H1 (cell line): ENCODE measurements around the gene SLC22A23. TPM values are rescaled to one million over a fixed set of nuclear protein-coding genes. Genes with fewer than 3 reads are reported as not detected.

ENCODE experiments used
- CTCF ChIA-PET: fragments of 300-600 bp; sonication (Branson Sonifier 250); formaldehyde crosslinking; loops from one replicate; lab custom pipeline; 2021; ENCODE audit not compliant: partially characterized antibody; lab: Charles Lee
- POLR2A ChIA-PET: fragments of 300-600 bp; sonication (Branson Sonifier 250); formaldehyde crosslinking; loops from one replicate; lab custom pipeline; 2021; ENCODE audit warnings: inconsistent platforms; ENCODE audit not compliant: partially characterized antibody; lab: Charles Lee
- DNase-seq, 2 experiments: peaks; one replicate each; pipeline versions ENCODE4 v3.0.0 to v3.0.0-alpha.2; 2010 to 2022; ENCODE audit warnings: low spot score in 2 of 2, low read depth in 1 of 2, mixed read lengths in 1 of 2
- FAIRE-seq: peaks from 2 replicates; lab custom pipeline; 2011; peaks lifted over from hg19 to GRCh38; lab: Jason Lieb, UNC
- H2AFZ ChIP-seq: 2 replicates; pipeline ENCODE4 v1.8.1; 2012; ENCODE audit warnings: low read length, inconsistent platforms
- H2AK5ac ChIP-seq: 2 replicates; pipeline ENCODE4 v1.6.1; 2013; ENCODE audit warnings: low read depth, low read length
- H2BK120ac ChIP-seq: replicated peaks from 2 replicates; pipeline ENCODE3; 2013; ENCODE audit warnings: low read depth, low read length, inconsistent platforms
- H2BK12ac ChIP-seq: 2 replicates; pipeline ENCODE4 v1.6.1; 2013; ENCODE audit warnings: low read depth, low read length
- H2BK15ac ChIP-seq: 2 replicates; pipeline ENCODE4 v1.6.1; 2013; ENCODE audit warnings: low read length
- H2BK20ac ChIP-seq: 2 replicates; pipeline ENCODE4 v1.6.1; 2013; ENCODE audit warnings: low read length
- H2BK5ac ChIP-seq: 2 replicates; pipeline ENCODE4 v1.6.1; 2013; ENCODE audit warnings: low read depth, low read length
- H3K14ac ChIP-seq: 2 replicates; pipeline ENCODE4 v1.6.1; 2013; ENCODE audit warnings: inconsistent platforms; ENCODE audit not compliant: insufficient read length
- H3K18ac ChIP-seq: 2 replicates; pipeline ENCODE4 v1.6.1; 2013; ENCODE audit warnings: low read length; ENCODE audit errors: extremely low read depth
- H3K23ac ChIP-seq: 2 replicates; pipeline ENCODE4 v1.6.1; 2013; ENCODE audit warnings: inconsistent platforms; ENCODE audit not compliant: insufficient read length
- H3K23me2 ChIP-seq: 2 replicates; pipeline ENCODE4 v1.6.1; 2013; ENCODE audit warnings: low read depth, low read length
- H3K27ac ChIP-seq: 2 replicates; pipeline ENCODE4 v1.6.1; 2011; ENCODE audit warnings: low read depth, low read length, inconsistent platforms
- H3K27me3 ChIP-seq, 4 experiments: replicated peaks in 1 of 4; 1 replicate in 1 of 4; 2 replicates in 3 of 4; pipeline versions ENCODE4 v1.6.1 to v1.8.1; 2011 to 2013; ENCODE audit warnings: low read length in 3 of 4, mild to moderate bottlenecking in 3 of 4, inconsistent platforms in 2 of 4, mixed read lengths in 2 of 4, moderate library complexity in 1 of 4; ENCODE audit not compliant: control insufficient read depth in 3 of 4, insufficient read depth in 3 of 4; ENCODE audit errors: extremely low read depth in 1 of 4
- H3K36me3 ChIP-seq, 4 experiments: 2 replicates each; pipeline versions ENCODE4 v1.6.1 to v1.8.1; 2011 to 2013; ENCODE audit warnings: mild to moderate bottlenecking in 4 of 4, low read length in 3 of 4, moderate library complexity in 2 of 4, control low read depth in 1 of 4, inconsistent platforms in 1 of 4; ENCODE audit not compliant: insufficient read depth in 4 of 4, control insufficient read depth in 2 of 4
- H3K4ac ChIP-seq: replicated peaks from 2 replicates; pipeline ENCODE3; 2013; ENCODE audit warnings: low read length, low read depth, mixed read lengths, inconsistent platforms; ENCODE audit not compliant: insufficient read length
- H3K4me1 ChIP-seq, 4 experiments: replicated peaks in 1 of 4; 1 replicate in 1 of 4; 2 replicates in 3 of 4; pipeline versions ENCODE4 v1.6.1 to v1.8.1; 2011 to 2013; ENCODE audit warnings: low read length in 3 of 4, inconsistent platforms in 2 of 4, mixed read lengths in 1 of 4; ENCODE audit not compliant: insufficient read depth in 4 of 4, control insufficient read depth in 3 of 4
- H3K4me2 ChIP-seq, 2 experiments: 2 replicates each; pipeline versions ENCODE4 v1.6.1 to v1.8.1; 2011 to 2013; ENCODE audit warnings: low read depth in 2 of 2, low read length in 2 of 2, control low read depth in 1 of 2, inconsistent platforms in 1 of 2, mild to moderate bottlenecking in 1 of 2; ENCODE audit not compliant: insufficient read depth in 1 of 2
- H3K4me3 ChIP-seq, 4 experiments: fragments of 200-600, 300-600 bp in 1 of 4; sonication (generic), shearing (Covaris generic), sonication (Bioruptor Twin) in 1 of 4; 2 replicates each; pipeline versions ENCODE4 v1.5.1 to v1.8.1; 2011 to 2016; ENCODE audit warnings: low read length in 4 of 4, low read depth in 3 of 4, control low read depth in 2 of 4, inconsistent platforms in 2 of 4, mild to moderate bottlenecking in 2 of 4, mixed read lengths in 1 of 4, moderate library complexity in 1 of 4; ENCODE audit not compliant: insufficient read depth in 2 of 4; ENCODE audit errors: extremely low read depth in 1 of 4
- H3K56ac ChIP-seq: replicated peaks from 2 replicates; pipeline ENCODE3; 2013; ENCODE audit warnings: low read depth, mild to moderate bottlenecking, mixed read lengths, low read length, inconsistent platforms; ENCODE audit not compliant: insufficient read length
- H3K79me1 ChIP-seq: 2 replicates; pipeline ENCODE4 v1.6.1; 2013; ENCODE audit warnings: low read depth, low read length, control low read depth
- H3K79me2 ChIP-seq, 2 experiments: 2 replicates each; pipeline versions ENCODE4 v1.6.1 to v1.8.1; 2012 to 2013; ENCODE audit warnings: low read length in 2 of 2, mild to moderate bottlenecking in 2 of 2, inconsistent platforms in 1 of 2; ENCODE audit not compliant: insufficient read depth in 2 of 2, control insufficient read depth in 1 of 2
- H3K9ac ChIP-seq, 4 experiments: replicated peaks in 1 of 4; 1 replicate in 1 of 4; 2 replicates in 3 of 4; pipeline versions ENCODE4 v1.6.1 to v1.8.1; 2011 to 2013; ENCODE audit warnings: low read depth in 3 of 4, low read length in 3 of 4, control low read depth in 2 of 4, mild to moderate bottlenecking in 2 of 4, moderate library complexity in 2 of 4, inconsistent platforms in 1 of 4; ENCODE audit errors: extremely low read depth in 1 of 4
- H3K9me3 ChIP-seq, 2 experiments: 2 replicates each; pipeline versions ENCODE4 v1.6.1 to v1.8.1; 2012 to 2013; ENCODE audit warnings: mild to moderate bottlenecking in 2 of 2, moderate library complexity in 2 of 2, control low read depth in 1 of 2, inconsistent platforms in 1 of 2, low read depth in 1 of 2, low read length in 1 of 2, mixed read lengths in 1 of 2; ENCODE audit not compliant: insufficient read depth in 2 of 2
- H4K20me1 ChIP-seq, 2 experiments: replicated peaks in 1 of 2; 2 replicates each; pipeline versions ENCODE3 to v1.8.1; 2011 to 2013; ENCODE audit warnings: inconsistent platforms in 2 of 2, low read length in 2 of 2, mild to moderate bottlenecking in 1 of 2; ENCODE audit not compliant: insufficient read depth in 2 of 2, control insufficient read depth in 1 of 2
- H4K5ac ChIP-seq: 2 replicates; pipeline ENCODE4 v1.6.1; 2013; ENCODE audit warnings: low read length, low read depth, mixed read lengths, inconsistent platforms; ENCODE audit not compliant: insufficient read length
- H4K8ac ChIP-seq: 2 replicates; pipeline ENCODE4 v1.8.0; 2013; ENCODE audit warnings: mild to moderate bottlenecking, moderate library complexity, low read length, inconsistent platforms; ENCODE audit not compliant: insufficient read depth; ENCODE audit errors: extremely low read depth
- H4K91ac ChIP-seq: replicated peaks from 2 replicates; pipeline ENCODE3; 2013; ENCODE audit warnings: low read length, mixed read lengths, inconsistent platforms; ENCODE audit not compliant: insufficient read length
- CEBPB ChIP-seq: IDR thresholded peaks from 2 replicates; pipeline ENCODE4 v1.6.1; 2012; ENCODE audit warnings: low read depth, low read length
- HDAC2 ChIP-seq, 2 experiments: fragments of 300-600 bp in 1 of 2; sonication (generic) in 1 of 2; IDR thresholded peaks; 2 replicates each; pipeline ENCODE4 v1.6.1; 2011 to 2012; ENCODE audit warnings: low read depth in 2 of 2, low read length in 2 of 2, mild to moderate bottlenecking in 2 of 2, moderate library complexity in 2 of 2, borderline replicate concordance in 1 of 2, inconsistent platforms in 1 of 2
- KDM4A ChIP-seq: IDR thresholded peaks from one replicate; pipeline ENCODE4 v1.7.1; 2012; ENCODE audit warnings: low read depth, mild to moderate bottlenecking, moderate library complexity, low read length, inconsistent platforms; ENCODE audit not compliant: severe bottlenecking
- SIRT6 ChIP-seq: IDR thresholded peaks from one replicate; pipeline ENCODE4 v1.7.1; 2012; ENCODE audit warnings: low read length, inconsistent platforms
- SIX5 ChIP-seq: IDR thresholded peaks from 2 replicates; pipeline ENCODE4 v1.6.1; 2011; ENCODE audit warnings: mild to moderate bottlenecking, low read depth, low read length
- WGBS, 2 experiments: shearing (Covaris generic) in 1 of 2; methylation state at CpG; one replicate each; pipeline versions ENCODE4 v1.1.6 to v1.1.7; 2013 to 2015; ENCODE audit warnings: low lambda C conversion rate in 2 of 2, mixed read lengths in 2 of 2, inconsistent platforms in 1 of 2, low coverage in 1 of 2, missing lambda C conversion rate in 1 of 2; ENCODE audit not compliant: insufficient replicate concordance in 2 of 2, insufficient coverage in 1 of 2, insufficient read length in 1 of 2; ENCODE audit errors: extremely low coverage in 1 of 2, missing lambda C conversion rate in 1 of 2; 5-methylcytosine and 5-hydroxymethylcytosine counted together
- polyA plus RNA-seq, 7 experiments: library from polyadenylated mRNA; depleted of rRNA in 3 of 7; stranded (reverse) in 5 of 7; unstranded in 2 of 7; fragments of >200 nt in 5 of 7; fragments of 200-250 nt in 2 of 7; gene quantifications; 1 replicate in 5 of 7; 2 replicates in 1 of 7; 4 replicates in 1 of 7; pipeline versions ENCODE4 v1.2.1 to v1.2.3, GENCODE V29; 2011 to 2013; ENCODE audit warnings: missing spikeins in 2 of 7, mixed read lengths in 2 of 7
- total RNA-seq: library from RNA; stranded (reverse); fragmentation: NEBNext Ultra II Directional; extraction: Animal tissue kit (Norgen Biotek cat#: 25700); gene quantifications from 2 replicates; pipeline ENCODE4 v1.2.1, GENCODE V29; 2021

Gene SLC22A23
- total and polyA plus RNA-seq, 2 of the 8 experiments (the other 6 are each of a cell fraction or from before 2014, with no cell fraction given): 9.9 to 38.4 TPM

DNA sequence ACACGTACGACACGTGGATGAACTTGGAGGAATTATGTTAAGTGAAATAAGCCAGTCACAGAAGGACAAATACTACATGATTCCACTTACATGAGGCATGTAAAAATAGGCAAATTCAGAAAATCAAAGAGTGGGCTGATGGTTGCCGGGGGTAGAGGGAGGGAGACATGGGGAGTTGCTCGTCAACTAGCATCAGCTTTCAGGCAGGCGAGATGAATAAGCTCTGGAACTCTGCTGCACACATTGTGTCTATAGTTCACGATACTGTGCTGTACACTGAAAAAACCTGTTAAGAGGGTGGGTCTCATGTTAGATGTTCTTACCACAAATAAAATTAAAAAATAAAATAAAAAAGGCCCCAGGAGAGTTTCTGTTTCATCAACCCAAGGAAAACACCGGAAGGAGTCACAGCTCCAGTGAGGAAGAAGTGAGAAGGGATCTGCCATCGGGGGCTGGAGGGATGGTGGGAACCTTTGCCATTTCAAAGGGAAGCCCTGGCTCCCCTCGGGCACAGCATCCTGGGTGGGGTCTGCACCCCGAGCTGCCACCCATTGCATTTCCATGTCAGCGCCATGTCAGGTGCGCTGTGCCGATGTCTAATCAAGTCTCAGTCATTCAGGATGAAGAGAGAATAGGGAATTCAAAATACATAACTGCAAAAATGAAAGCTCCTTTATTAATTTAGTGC, 98.3 kb downstream of the SLC22A23 start:
- Histone ChIP-seq H2BK12ac (no peak overlapping the region), H3K36me3 (0 out of 8 replicates have a peak, but pooled peaks cover 0 to 2% (median 0%) of the 10 kb centered on the region in 4 experiments), H2BK120ac (no peak overlapping the region), H4K91ac (no peak overlapping the region), H3K4me2 (no peak overlapping the region), H4K8ac (no peak overlapping the region), H3K9me3 (peaks cover 0 to 3% of the 10 kb centered on the region in 2 experiments; a peak in 1 of 4 replicates), H3K79me1 (peaks cover 3% of the 10 kb centered on the region), H3K23ac (no peak overlapping the region), H3K18ac (no peak overlapping the region), H3K4me3 (no peak overlapping the region), H3K23me2 (no peaks in the 10 kb centered on the region), H4K5ac (no peak overlapping the region), H2BK15ac (no peak overlapping the region), H3K4me1 (peaks cover 5 to 21% (median 16%) of the 10 kb centered on the region in 4 experiments), H2BK5ac (no peak overlapping the region), H4K20me1 (peaks cover 3 to 5% of the 10 kb centered on the region in 2 experiments), H2AK5ac (no peak overlapping the region), H3K79me2 (peaks cover 0 to 17% of the 10 kb centered on the region in 2 experiments; a peak in 3 of 4 replicates), H2BK20ac (no peak overlapping the region), H3K9ac (no peak overlapping the region), H3K14ac (no peak overlapping the region), H3K56ac (no peak overlapping the region), H2AFZ (no peak overlapping the region), H3K4ac (no peak overlapping the region), H3K27ac (no peak overlapping the region), H3K27me3 (no peaks in the 10 kb centered on the region)
- ChIA-PET POLR2A (interaction anchor here (1.0 kb wide), 2 partner anchors 10 to 12 kb away, joined by 3 read pairs; no protein-coding TSS in a partner anchor), CTCF (interaction anchor here (0.5 to 1.5 kb wide), 6 partner anchors 9 to 359 kb away, joined by 3 to 5 read pairs (median 4); no protein-coding TSS in a partner anchor)
- TF ChIP-seq CEBPB (no peak), KDM4A (no peak), SIX5 (no peak), HDAC2 (IDR thresholded peaks at IDR 0.05; ENCODE audit: borderline replicate concordance in 1 of 2, low read depth in 2 of 2, low read length in 2 of 2) (no peak), SIRT6 (no peak)
- DNase-seq: no peak
- no peak for FAIRE-seq
- WGBS, 2 experiments: 88% methylated on average over 14 of the region's 14 CpGs; no CpG with 5 or more reads in 1 of the 2 experiments
